ENCODE measurements around the gene PCID2. TPM values are rescaled to one million over a fixed set of nuclear protein-coding genes. Genes with fewer than 3 reads are reported as not detected.

Gene PCID2
- total and polyA plus RNA-seq, 5 donors from 2014 or later: 46.8 to 95.4 (median 82.1) TPM

- H3K36me3 Mint-ChIP-seq: peaks cover 59% of the 10 kb centered on the region
- no peaks in the 10 kb centered on the region for H3K9me3 Mint-ChIP-seq
- H3K36me3 ChIP-seq (ENCODE audit: control insufficient read depth, insufficient read depth, low read length): peaks cover 88% of the 10 kb centered on the region
- H3K4me3 Mint-ChIP-seq: no peak overlapping the region
- peaks cover 0 to 4% (median 1%) of the 10 kb centered on the region in 4 donors for H3K4me1 Mint-ChIP-seq
- no peaks in the 10 kb centered on the region for H3K9me3 ChIP-seq (ENCODE audit: control insufficient read depth in 2 of 2, low read length in 2 of 2)
- no peak overlapping the region for H3K27ac Mint-ChIP-seq
- H3K4me1 ChIP-seq (ENCODE audit: control insufficient read depth, insufficient read depth, low read length, poor library complexity, severe bottlenecking): no peaks in the 10 kb centered on the region
- no peak overlapping the region for H3K4me3 ChIP-seq (ENCODE audit: low read depth, low read length)
- H3K27me3 Mint-ChIP-seq: no peaks in the 10 kb centered on the region
- H3K27me3 ChIP-seq (ENCODE audit: control insufficient read depth, insufficient read depth, low read length): no peaks in the 10 kb centered on the region
- no peak for ATAC-seq (ENCODE audit: low read depth in 2 of 2)
- DNase-seq: no peak
- H3K27ac ChIP-seq (ENCODE audit: insufficient read depth, low read length, poor library complexity, severe bottlenecking): no peak overlapping the region
These were observed 30.9 kb upstream of the PCID2 start for GRCh38 chr13:113239357-113239756.

GRCh38 chr13:113238536-113238935 is 30.1 kb upstream of the PCID2 start:
- Histone ChIP-seq H3K27me3 (ENCODE audit: control insufficient read depth, insufficient read depth, low read length) (no peaks in the 10 kb centered on the region), H3K9me3 (ENCODE audit: control insufficient read depth in 2 of 2, low read length in 2 of 2) (no peaks in the 10 kb centered on the region), H3K4me1 (ENCODE audit: control insufficient read depth, insufficient read depth, low read length, poor library complexity, severe bottlenecking) (no peaks in the 10 kb centered on the region), H3K36me3 (ENCODE audit: control insufficient read depth, insufficient read depth, low read length) (peaks cover 86% of the 10 kb centered on the region), H3K27ac (ENCODE audit: insufficient read depth, low read length, poor library complexity, severe bottlenecking) (no peak overlapping the region), H3K4me3 (ENCODE audit: low read depth, low read length) (no peak overlapping the region)
- peaks cover 55% of the 10 kb centered on the region for H3K36me3 Mint-ChIP-seq
- DNase-seq: peak in 1 of 3 donors; percentile 26
- H3K27me3 Mint-ChIP-seq: no peaks in the 10 kb centered on the region
- ATAC-seq (ENCODE audit: low read depth in 2 of 2): no peak
- no peak overlapping the region for H3K27ac Mint-ChIP-seq
- H3K9me3 Mint-ChIP-seq: no peaks in the 10 kb centered on the region
- H3K4me1 Mint-ChIP-seq: peaks cover 0 to 4% (median 2%) of the 10 kb centered on the region in 4 donors
- no peak overlapping the region for H3K4me3 Mint-ChIP-seq

- H3K36me3 ChIP-seq (ENCODE audit: control insufficient read depth, insufficient read depth, low read length): peaks cover 72% of the 10 kb centered on the region
- H3K27ac ChIP-seq (ENCODE audit: insufficient read depth, low read length, poor library complexity, severe bottlenecking): no peak overlapping the region
- ATAC-seq (ENCODE audit: low read depth in 2 of 2): no peak
- no peaks in the 10 kb centered on the region for H3K9me3 ChIP-seq (ENCODE audit: control insufficient read depth in 2 of 2, low read length in 2 of 2)
- Mint-ChIP-seq H3K36me3 (peaks cover 55% of the 10 kb centered on the region), H3K27me3 (no peaks in the 10 kb centered on the region), H3K9me3 (peaks cover 0 to 2% (median 0%) of the 10 kb centered on the region in 7 donors), H3K4me1 (peaks cover 0 to 7% (median 3%) of the 10 kb centered on the region in 4 donors), H3K4me3 (no peak overlapping the region), H3K27ac (no peak overlapping the region)
- DNase-seq: no peak
- H3K27me3 ChIP-seq (ENCODE audit: control insufficient read depth, insufficient read depth, low read length): no peaks in the 10 kb centered on the region
- H3K4me1 ChIP-seq (ENCODE audit: control insufficient read depth, insufficient read depth, low read length, poor library complexity, severe bottlenecking): no peaks in the 10 kb centered on the region
- H3K4me3 ChIP-seq (ENCODE audit: low read depth, low read length): no peak overlapping the region
These were observed 24.6 kb upstream of the PCID2 start for GRCh38 chr13:113233101-113233500.

GRCh38 chr13:113232208-113233003 is 23.9 kb upstream of the PCID2 start:
- H3K4me1 Mint-ChIP-seq: peaks cover 0 to 7% (median 3%) of the 10 kb centered on the region in 4 donors
- DNase-seq (no peak), ATAC-seq (ENCODE audit: low read depth in 2 of 2) (no peak)
- H3K4me3 Mint-ChIP-seq: no peak overlapping the region
- H3K36me3 Mint-ChIP-seq: peaks cover 51% of the 10 kb centered on the region
- peaks cover 70% of the 10 kb centered on the region for H3K36me3 ChIP-seq (ENCODE audit: control insufficient read depth, insufficient read depth, low read length)
- H3K27ac ChIP-seq (ENCODE audit: insufficient read depth, low read length, poor library complexity, severe bottlenecking): no peak overlapping the region
- no peaks in the 10 kb centered on the region for H3K27me3 Mint-ChIP-seq
- H3K9me3 ChIP-seq (ENCODE audit: control insufficient read depth in 2 of 2, low read length in 2 of 2): no peaks in the 10 kb centered on the region
- H3K4me1 ChIP-seq (ENCODE audit: control insufficient read depth, insufficient read depth, low read length, poor library complexity, severe bottlenecking): no peaks in the 10 kb centered on the region
- no peaks in the 10 kb centered on the region for H3K27me3 ChIP-seq (ENCODE audit: control insufficient read depth, insufficient read depth, low read length)
- H3K9me3 Mint-ChIP-seq: peaks cover 0 to 2% (median 0%) of the 10 kb centered on the region in 7 donors
- H3K27ac Mint-ChIP-seq: no peak overlapping the region
- no peak overlapping the region for H3K4me3 ChIP-seq (ENCODE audit: low read depth, low read length)

GRCh38 chr13:113231306-113232207 is 23.1 kb upstream of the PCID2 start:
- H3K36me3 ChIP-seq (ENCODE audit: control insufficient read depth, insufficient read depth, low read length): peaks cover 68% of the 10 kb centered on the region
- H3K4me3 ChIP-seq (ENCODE audit: low read depth, low read length): no peak overlapping the region
- Mint-ChIP-seq H3K4me1 (peaks cover 0 to 7% (median 1%) of the 10 kb centered on the region in 4 donors), H3K27ac (peak overlapping the region in 1 of 3 donors; percentile 51), H3K36me3 (peaks cover 48% of the 10 kb centered on the region), H3K27me3 (no peaks in the 10 kb centered on the region), H3K9me3 (peaks cover 0 to 2% (median 0%) of the 10 kb centered on the region in 7 donors), H3K4me3 (no peak overlapping the region)
- no peak overlapping the region for H3K27ac ChIP-seq (ENCODE audit: insufficient read depth, low read length, poor library complexity, severe bottlenecking)
- H3K27me3 ChIP-seq (ENCODE audit: control insufficient read depth, insufficient read depth, low read length): no peaks in the 10 kb centered on the region
- ATAC-seq (ENCODE audit: low read depth in 2 of 2) (peak in 1 of 2 donors; percentile 26), DNase-seq (no peak)
- H3K4me1 ChIP-seq (ENCODE audit: control insufficient read depth, insufficient read depth, low read length, poor library complexity, severe bottlenecking): no peaks in the 10 kb centered on the region
- H3K9me3 ChIP-seq (ENCODE audit: control insufficient read depth in 2 of 2, low read length in 2 of 2): no peaks in the 10 kb centered on the region

- Histone ChIP-seq H3K36me3 (ENCODE audit: control insufficient read depth, insufficient read depth, low read length) (peaks cover 71% of the 10 kb centered on the region), H3K4me3 (ENCODE audit: low read depth, low read length) (no peak overlapping the region), H3K9me3 (ENCODE audit: control insufficient read depth in 2 of 2, low read length in 2 of 2) (no peaks in the 10 kb centered on the region), H3K4me1 (ENCODE audit: control insufficient read depth, insufficient read depth, low read length, poor library complexity, severe bottlenecking) (no peaks in the 10 kb centered on the region), H3K27ac (ENCODE audit: insufficient read depth, low read length, poor library complexity, severe bottlenecking) (no peak overlapping the region), H3K27me3 (ENCODE audit: control insufficient read depth, insufficient read depth, low read length) (no peaks in the 10 kb centered on the region)
- Mint-ChIP-seq H3K4me1 (peaks cover 0 to 11% (median under 1%) of the 10 kb centered on the region in 4 donors), H3K4me3 (no peak overlapping the region), H3K27ac (no peak overlapping the region), H3K9me3 (peaks cover 0 to 2% (median 0%) of the 10 kb centered on the region in 7 donors), H3K27me3 (no peaks in the 10 kb centered on the region), H3K36me3 (peaks cover 42% of the 10 kb centered on the region)
- no peak for DNase-seq
- ATAC-seq (ENCODE audit: low read depth in 2 of 2): no peak
These were observed 21.3 kb upstream of the PCID2 start for GRCh38 chr13:113229791-113230190.

GRCh38 chr13:113229161-113229560 is 20.7 kb upstream of the PCID2 start:
- Histone ChIP-seq H3K27me3 (ENCODE audit: control insufficient read depth, insufficient read depth, low read length) (no peaks in the 10 kb centered on the region), H3K4me3 (ENCODE audit: low read depth, low read length) (no peak overlapping the region), H3K36me3 (ENCODE audit: control insufficient read depth, insufficient read depth, low read length) (peaks cover 71% of the 10 kb centered on the region), H3K27ac (ENCODE audit: insufficient read depth, low read length, poor library complexity, severe bottlenecking) (no peak overlapping the region), H3K9me3 (ENCODE audit: control insufficient read depth in 2 of 2, low read length in 2 of 2) (no peaks in the 10 kb centered on the region), H3K4me1 (ENCODE audit: control insufficient read depth, insufficient read depth, low read length, poor library complexity, severe bottlenecking) (no peaks in the 10 kb centered on the region)
- no peak overlapping the region for H3K4me3 Mint-ChIP-seq
- H3K4me1 Mint-ChIP-seq: peaks cover 0 to 17% (median under 1%) of the 10 kb centered on the region in 4 donors
- DNase-seq: no peak
- peaks cover 0 to 2% (median 0%) of the 10 kb centered on the region in 7 donors for H3K9me3 Mint-ChIP-seq
- no peaks in the 10 kb centered on the region for H3K27me3 Mint-ChIP-seq
- H3K27ac Mint-ChIP-seq: peak overlapping the region in 1 of 3 donors; percentile 63
- peaks cover 43% of the 10 kb centered on the region for H3K36me3 Mint-ChIP-seq
- ATAC-seq (ENCODE audit: low read depth in 2 of 2): no peak
